Uterus (tissue), 4 donors: Measurements from ENCODE around the gene SAMM50. TPM values are rescaled to one million over a fixed set of nuclear protein-coding genes. Genes with fewer than 3 reads are reported as not detected.

Experiments
- DNase-seq, 2 donors: peaks; one replicate each; pipeline ENCODE4 v3.0.0-alpha.2; 2019 to 2020
- H3K27ac ChIP-seq, 2 donors: fragments of 200-600 bp; sonication (generic); 1 replicate in 1 of 2; 2 replicates in 1 of 2; pipeline ENCODE4 v1.5.1; 2016 to 2018
- H3K27me3 ChIP-seq, 2 donors: fragments of 200-600 bp; sonication (generic); one replicate each; pipeline ENCODE4 v1.5.1; 2018 to 2019; ENCODE audit warnings: control low read depth in 1 of 2
- H3K36me3 ChIP-seq, 2 donors: fragments of 200-600 bp; sonication (generic); one replicate each; pipeline ENCODE4 v1.5.1; 2019; ENCODE audit warnings: control low read depth in 1 of 2
- H3K4me1 ChIP-seq, 2 donors: fragments of 200-600 bp; sonication (generic); one replicate each; pipeline ENCODE4 v1.5.1; 2018 to 2019; ENCODE audit warnings: control low read depth in 1 of 2
- H3K4me3 ChIP-seq, 2 donors: fragments of 200-600 bp; sonication (generic); 1 replicate in 1 of 2; 2 replicates in 1 of 2; pipeline ENCODE4 v1.5.1; 2018 to 2019; ENCODE audit warnings: mild to moderate bottlenecking in 1 of 2
- H3K9me3 ChIP-seq, 2 donors: fragments of 200-600 bp; sonication (generic); one replicate each; pipeline ENCODE4 v1.5.1; 2019; ENCODE audit warnings: control low read depth in 1 of 2
- CTCF ChIP-seq, 4 experiments: fragments of 200-600 bp in 2 of 4; fragments of 450-650 bp in 2 of 4; sonication (generic) in 2 of 4; IDR thresholded peaks; one replicate each; pipeline ENCODE4 v1.5.1; 2016 to 2019; ENCODE audit warnings: antibody characterized with exemption in 4 of 4, mild to moderate bottlenecking in 2 of 4, moderate library complexity in 1 of 4
- POLR2A ChIP-seq, 2 donors: fragments of 450-650 bp; IDR thresholded peaks; one replicate each; pipeline ENCODE4 v1.6.1; 2016; ENCODE audit warnings: antibody characterized with exemption in 2 of 2, mild to moderate bottlenecking in 1 of 2, moderate library complexity in 1 of 2
- intact Hi-C: fragments of 100-400 bp; cut with DNase I; formaldehyde crosslinking; loops from one replicate; pipeline ENCODE4 v1.15.1; 2023; ENCODE audit warnings: low total_unique reads
- total RNA-seq, 4 donors: library from RNA; depleted of rRNA in 3 of 4; stranded (reverse); fragments of >200 nt in 3 of 4; gene quantifications; one replicate each; pipeline versions ENCODE4 v1.1.0 to v1.2.4, GENCODE V29; 2014 to 2023
- donor health status: DM: yes; HTN: yes; CAD: no.

Gene SAMM50
- total RNA-seq, 4 donors from 2014 or later = 16.2 to 58.2 (median 24.8) TPM

GRCh38 chr22:44018594-44018993 is 63.4 kb downstream of the SAMM50 start:
- H3K27ac ChIP-seq = no peak overlapping the region
- no peaks in the 10 kb centered on the region for H3K9me3 ChIP-seq
- H3K27me3 ChIP-seq = no peaks in the 10 kb centered on the region
- H3K36me3 ChIP-seq = no peaks in the 10 kb centered on the region
- no peak for DNase-seq
- TF ChIP-seq CTCF (IDR thresholded peaks at IDR 0.05) = no peak
- TF ChIP-seq POLR2A (IDR thresholded peaks at IDR 0.05) = no peak
- H3K4me3 ChIP-seq = no peak overlapping the region
- intact Hi-C loops = no loop called here
- no peaks in the 10 kb centered on the region for H3K4me1 ChIP-seq

DNA sequence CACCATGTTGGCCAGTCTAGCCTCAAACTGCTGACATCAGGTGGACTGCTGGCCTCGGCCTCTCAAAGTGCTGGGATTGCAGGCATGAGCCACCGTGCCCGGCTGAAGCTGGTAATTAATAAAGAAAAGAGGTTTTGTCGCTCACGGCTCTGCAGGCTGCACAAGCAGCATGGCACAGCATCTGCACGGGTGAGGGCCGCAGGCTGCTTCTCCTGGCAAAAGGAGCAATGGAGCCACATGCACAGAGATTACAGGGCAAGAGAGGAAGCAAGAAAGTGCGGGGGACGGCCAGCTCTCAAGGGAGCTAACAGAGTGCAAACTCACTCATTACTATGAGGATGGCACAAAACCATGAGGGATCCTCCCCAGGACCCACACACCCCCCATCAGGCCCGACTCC is 64.2 kb downstream of the SAMM50 start:
- Histone ChIP-seq H3K27ac (no peak overlapping the region), H3K4me1 (no peaks in the 10 kb centered on the region), H3K27me3 (no peaks in the 10 kb centered on the region), H3K36me3 (no peaks in the 10 kb centered on the region), H3K4me3 (no peak overlapping the region), H3K9me3 (no peaks in the 10 kb centered on the region)
- DNase-seq = no peak
- intact Hi-C loops = no loop called here
- TF ChIP-seq CTCF (IDR thresholded peaks at IDR 0.05) = no peak
- no peak for TF ChIP-seq POLR2A (IDR thresholded peaks at IDR 0.05)

DNA sequence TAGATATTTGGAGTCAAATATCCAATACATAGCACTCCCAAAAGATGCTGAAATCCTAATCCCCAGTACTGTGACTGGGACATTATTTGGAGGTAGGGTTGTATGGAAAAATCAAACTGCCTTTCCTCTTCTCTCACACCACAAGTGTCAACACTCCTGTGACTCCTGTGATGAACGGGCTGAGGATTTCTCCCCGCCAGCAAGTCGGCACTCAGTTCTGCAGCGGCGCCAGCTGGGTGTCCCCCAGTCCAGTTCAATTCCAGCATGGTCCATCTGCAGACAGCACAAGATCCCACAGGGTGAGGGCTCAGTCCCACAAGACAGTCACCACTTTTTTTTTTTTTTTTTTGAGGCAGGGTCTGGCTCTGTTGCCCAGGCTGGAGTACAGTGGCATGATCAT is 64.6 kb downstream of the SAMM50 start:
- DNase-seq = no peak
- TF ChIP-seq CTCF (IDR thresholded peaks at IDR 0.05) (no peak), POLR2A (IDR thresholded peaks at IDR 0.05) (no peak)
- intact Hi-C loops = no loop called here

GRCh38 chr22:44020981-44021380 is 65.7 kb downstream of the SAMM50 start:
- no peaks in the 10 kb centered on the region for H3K36me3 ChIP-seq
- intact Hi-C loops = no loop called here
- no peaks in the 10 kb centered on the region for H3K27me3 ChIP-seq
- no peak for DNase-seq
- H3K4me3 ChIP-seq = no peak overlapping the region
- no peak for TF ChIP-seq CTCF (IDR thresholded peaks at IDR 0.05)
- TF ChIP-seq POLR2A (IDR thresholded peaks at IDR 0.05) = no peak
- no peak overlapping the region for H3K27ac ChIP-seq
- H3K9me3 ChIP-seq = no peaks in the 10 kb centered on the region
- peaks cover 0 to 4% of the 10 kb centered on the region in 2 donors for H3K4me1 ChIP-seq

More for the DNA sequence above, 64.6 kb downstream of the SAMM50 start:
- Histone ChIP-seq H3K27me3 (no peaks in the 10 kb centered on the region), H3K27ac (no peak overlapping the region), H3K36me3 (no peaks in the 10 kb centered on the region), H3K4me3 (no peak overlapping the region), H3K4me1 (no peaks in the 10 kb centered on the region), H3K9me3 (no peaks in the 10 kb centered on the region)

DNA sequence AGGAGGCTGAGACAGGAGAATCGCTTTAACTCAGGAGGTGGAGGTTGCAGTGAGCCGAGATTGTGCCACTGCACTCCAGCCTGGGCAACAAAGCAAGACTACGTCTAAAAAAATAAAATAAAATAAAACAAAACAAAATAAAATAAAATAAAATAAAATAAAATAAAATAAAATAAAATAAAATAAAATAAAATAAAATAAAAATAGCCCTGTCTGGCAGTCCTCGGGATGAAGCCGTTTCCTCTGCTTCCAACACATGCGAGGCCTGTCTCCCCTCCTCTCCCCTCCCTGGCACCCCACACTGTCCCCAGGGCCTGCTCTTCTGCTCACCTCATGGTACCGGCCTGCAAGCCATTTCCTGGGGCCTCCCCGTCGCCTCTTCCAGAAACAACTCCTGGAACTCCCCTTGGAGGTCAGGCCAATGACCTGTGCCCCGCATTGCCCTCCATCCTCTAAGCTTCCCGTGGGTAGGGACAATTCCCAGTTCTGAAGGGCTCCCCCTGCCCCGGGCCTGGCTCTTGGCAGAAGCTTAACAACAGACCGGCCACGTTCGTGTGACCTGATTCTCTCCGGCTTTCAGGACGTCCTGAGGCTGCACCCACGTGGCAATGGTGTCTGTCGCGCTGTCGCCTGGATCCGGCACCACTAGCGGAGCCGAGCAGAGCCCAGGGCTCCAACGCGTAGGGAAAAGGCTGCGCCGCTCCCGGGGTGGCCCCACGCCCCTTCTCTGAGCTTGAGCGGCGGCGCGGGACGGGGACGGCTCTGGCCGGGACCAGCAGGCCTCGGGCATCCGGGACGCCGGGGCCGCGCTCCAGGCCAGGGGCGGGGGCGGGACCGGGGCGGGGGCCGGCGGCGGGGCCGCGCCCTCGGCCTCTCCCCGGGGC is 68.4 kb downstream of the SAMM50 start:
- Histone ChIP-seq H3K4me3 (peak overlapping the region; percentile 32 to 51), H3K9me3 (no peaks in the 10 kb centered on the region), H3K27me3 (no peaks in the 10 kb centered on the region), H3K27ac (peak overlapping the region; percentile 75 to 85), H3K36me3 (no peaks in the 10 kb centered on the region), H3K4me1 (peaks cover 0 to 4% of the 10 kb centered on the region in 2 donors)
- no peak for TF ChIP-seq CTCF (IDR thresholded peaks at IDR 0.05)
- peak in 1 of 2 donors; percentile 43 for TF ChIP-seq POLR2A (IDR thresholded peaks at IDR 0.05)
- intact Hi-C loops = no loop called here
- peak; percentile 27 to 42 for DNase-seq
